NCI-H2107 treated with DMSO at 0.1 percent for 48 hours (cell line): Measurements from ENCODE around the gene GLYR1.
"Not testable (repeated sequence)": the region's sequence is repeated elsewhere in the genome, so short reads cannot be mapped to it uniquely, and the experiment has no call there.

Source experiments
- DNase-seq: peaks from one replicate; lab custom pipeline; 2025; ENCODE audit not compliant: unreplicated experiment; lab: John Stamatoyannopoulos, UW

GLYR1 gene

GRCh38 chr16:4846901-4847773 lies at the start of gene GLYR1, which contains the start of gene UBN1:
Gene GLYR1, minus strand, starts transcription at chr16:4847288. Its CDS starts 23 bp downstream, at chr16:4847265.
Gene UBN1, plus strand, starts transcription at chr16:4847481. Its CDS starts 5,437 bp downstream, at chr16:4852918.
- peak; percentile 87 for DNase-seq

- not testable (repeated sequence) for DNase-seq
These were observed 49.7 kb upstream of the GLYR1 start for GRCh38 chr16:4896761-4897160.

GRCh38 chr16:4895366-4895765 lies 48.3 kb upstream of the GLYR1 start:
- no peak for DNase-seq

- no peak for DNase-seq
These were observed 47.4 kb upstream of the GLYR1 start for GRCh38 chr16:4894276-4895150.

- DNase-seq = no peak
These were observed 46.2 kb upstream of the GLYR1 start for GRCh38 chr16:4893103-4893862.

- no peak for DNase-seq
These were observed 45.4 kb upstream of the GLYR1 start for GRCh38 chr16:4892361-4893102.

GRCh38 chr16:4891886-4892216 lies 44.8 kb upstream of the GLYR1 start:
- no peak for DNase-seq

GRCh38 chr16:4891097-4891885 lies 44.2 kb upstream of the GLYR1 start:
- DNase-seq = no peak

GRCh38 chr16:4890686-4891085 lies 43.6 kb upstream of the GLYR1 start:
- no peak for DNase-seq

- no peak for DNase-seq
These were observed 42.9 kb upstream of the GLYR1 start for GRCh38 chr16:4890026-4890425.

GRCh38 chr16:4888428-4889135 lies 41.5 kb upstream of the GLYR1 start:
- DNase-seq = no peak

- no peak for DNase-seq
These were observed 39.1 kb upstream of the GLYR1 start for GRCh38 chr16:4886151-4886550.

- no peak for DNase-seq
These were observed 38.1 kb upstream of the GLYR1 start for GRCh38 chr16:4884972-4885874.

- DNase-seq = no peak
These were observed 37.1 kb upstream of the GLYR1 start for GRCh38 chr16:4884209-4884608.

GRCh38 chr16:4883501-4883900 lies 36.4 kb upstream of the GLYR1 start:
- no peak for DNase-seq

GRCh38 chr16:4882633-4883285 lies 35.7 kb upstream of the GLYR1 start:
- DNase-seq = peak; percentile 62

- DNase-seq = no peak
These were observed 35.0 kb upstream of the GLYR1 start for GRCh38 chr16:4882000-4882632.
